Measurements from ENCODE around the gene ACADL. TPM values are rescaled to one million over a fixed set of nuclear protein-coding genes. Genes with fewer than 3 reads are reported as not detected.

The ACADL gene
- total RNA-seq, 1 donor from 2014 or later, result 0.26 TPM

DNA sequence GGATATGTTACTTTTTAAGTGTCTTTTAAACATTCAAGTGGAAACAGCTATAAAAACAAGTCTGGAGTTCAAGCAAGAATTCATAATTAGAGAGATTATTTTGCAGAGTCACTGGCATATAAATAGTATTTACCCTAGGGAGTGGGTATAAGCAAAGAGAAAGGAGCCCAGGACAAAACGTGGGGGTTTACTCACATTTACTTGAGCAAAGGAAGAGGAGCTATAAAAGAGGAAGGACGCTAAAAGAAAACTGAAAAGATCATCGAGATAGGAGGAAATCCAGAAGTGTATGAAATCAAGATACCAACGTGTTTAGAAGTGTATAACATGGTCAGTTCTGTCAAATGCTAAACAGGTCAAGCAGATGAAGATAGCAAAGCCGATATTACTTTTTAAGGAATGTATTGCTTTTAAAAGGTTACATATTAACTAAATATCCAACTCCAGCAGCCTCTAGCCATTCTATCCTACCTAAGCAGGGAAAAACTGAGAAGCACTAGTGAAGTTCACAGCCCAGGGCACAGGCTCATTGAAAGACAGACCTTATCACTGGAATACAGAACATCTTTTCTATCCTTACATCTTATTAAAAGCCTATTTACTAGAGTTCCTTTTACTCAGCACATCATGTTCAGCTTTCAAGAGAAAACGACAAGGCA lies 62.7 kb downstream of the ACADL start:
- FAIRE-seq (no peak), DNase-seq (ENCODE audit: low read depth) (no peak)
- TF ChIP-seq, protein P1, sequence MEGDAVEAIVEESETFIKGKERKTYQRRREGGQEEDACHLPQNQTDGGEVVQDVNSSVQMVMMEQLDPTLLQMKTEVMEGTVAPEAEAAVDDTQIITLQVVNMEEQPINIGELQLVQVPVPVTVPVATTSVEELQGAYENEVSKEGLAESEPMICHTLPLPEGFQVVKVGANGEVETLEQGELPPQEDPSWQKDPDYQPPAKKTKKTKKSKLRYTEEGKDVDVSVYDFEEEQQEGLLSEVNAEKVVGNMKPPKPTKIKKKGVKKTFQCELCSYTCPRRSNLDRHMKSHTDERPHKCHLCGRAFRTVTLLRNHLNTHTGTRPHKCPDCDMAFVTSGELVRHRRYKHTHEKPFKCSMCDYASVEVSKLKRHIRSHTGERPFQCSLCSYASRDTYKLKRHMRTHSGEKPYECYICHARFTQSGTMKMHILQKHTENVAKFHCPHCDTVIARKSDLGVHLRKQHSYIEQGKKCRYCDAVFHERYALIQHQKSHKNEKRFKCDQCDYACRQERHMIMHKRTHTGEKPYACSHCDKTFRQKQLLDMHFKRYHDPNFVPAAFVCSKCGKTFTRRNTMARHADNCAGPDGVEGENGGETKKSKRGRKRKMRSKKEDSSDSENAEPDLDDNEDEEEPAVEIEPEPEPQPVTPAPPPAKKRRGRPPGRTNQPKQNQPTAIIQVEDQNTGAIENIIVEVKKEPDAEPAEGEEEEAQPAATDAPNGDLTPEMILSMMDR (IDR thresholded peaks at IDR 0.05; ENCODE audit: insufficient read depth, low read length, severe bottlenecking), result no peak
- H3K4me3 ChIP-seq (ENCODE audit: low read depth, low read length), result no peak overlapping the region
- no peaks in the 10 kb centered on the region for H3K36me3 ChIP-seq (ENCODE audit: control insufficient read depth, insufficient read depth, low read length)
- H3K27me3 ChIP-seq (ENCODE audit: control insufficient read depth, insufficient read depth, low read length), result no peaks in the 10 kb centered on the region

DNA sequence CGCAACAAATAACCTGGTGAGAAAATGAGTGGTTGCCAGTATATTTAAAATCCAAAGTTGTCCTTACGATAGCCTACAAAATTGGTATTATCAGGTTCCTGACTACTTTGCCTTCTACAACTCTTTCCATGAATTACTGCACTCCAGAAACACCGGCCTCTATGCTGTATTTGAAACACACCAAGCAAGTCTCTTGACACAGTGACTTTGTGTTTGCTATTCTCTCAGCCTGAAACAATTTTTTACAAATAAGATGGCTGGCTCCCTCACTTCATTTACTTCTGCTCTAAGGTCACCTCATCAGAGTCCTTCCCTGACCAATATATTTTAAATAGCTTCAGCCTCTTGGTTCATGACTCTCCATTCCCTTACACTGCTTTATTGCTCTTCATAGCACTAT lies 66.2 kb downstream of the ACADL start:
- DNase-seq (ENCODE audit: low read depth) (no peak), FAIRE-seq (no peak)
- Histone ChIP-seq H3K27me3 (ENCODE audit: control insufficient read depth, insufficient read depth, low read length) (no peaks in the 10 kb centered on the region), H3K4me3 (ENCODE audit: low read depth, low read length) (no peak overlapping the region), H3K36me3 (ENCODE audit: control insufficient read depth, insufficient read depth, low read length) (no peaks in the 10 kb centered on the region)
- TF ChIP-seq, protein P1 (IDR thresholded peaks at IDR 0.05; ENCODE audit: insufficient read depth, low read length, severe bottlenecking), result no peak

DNA sequence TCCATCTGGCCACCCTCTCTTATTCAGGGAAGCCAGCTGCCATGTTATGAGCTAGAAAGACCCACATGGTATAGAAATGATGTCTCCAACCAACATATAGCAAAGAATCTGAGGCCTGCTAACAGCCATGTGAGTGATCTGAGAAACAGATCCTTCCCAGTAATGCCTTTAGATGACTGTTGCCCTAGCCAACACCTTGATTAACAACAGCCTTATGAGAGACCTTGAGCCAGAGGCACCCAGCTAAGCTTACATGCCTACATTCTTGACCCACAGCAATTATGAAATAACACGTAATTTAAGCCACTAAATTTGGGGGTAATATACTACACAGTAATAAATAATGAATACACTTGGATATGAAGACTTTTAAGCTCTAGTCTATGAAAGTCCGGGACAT lies 67.0 kb downstream of the ACADL start:
- peaks cover 1% of the 10 kb centered on the region for H3K36me3 ChIP-seq (ENCODE audit: control insufficient read depth, insufficient read depth, low read length)
- FAIRE-seq (no peak), DNase-seq (ENCODE audit: low read depth) (no peak)
- no peaks in the 10 kb centered on the region for H3K27me3 ChIP-seq (ENCODE audit: control insufficient read depth, insufficient read depth, low read length)
- TF ChIP-seq, protein P1 (IDR thresholded peaks at IDR 0.05; ENCODE audit: insufficient read depth, low read length, severe bottlenecking), result no peak
- no peak overlapping the region for H3K4me3 ChIP-seq (ENCODE audit: low read depth, low read length)

DNA sequence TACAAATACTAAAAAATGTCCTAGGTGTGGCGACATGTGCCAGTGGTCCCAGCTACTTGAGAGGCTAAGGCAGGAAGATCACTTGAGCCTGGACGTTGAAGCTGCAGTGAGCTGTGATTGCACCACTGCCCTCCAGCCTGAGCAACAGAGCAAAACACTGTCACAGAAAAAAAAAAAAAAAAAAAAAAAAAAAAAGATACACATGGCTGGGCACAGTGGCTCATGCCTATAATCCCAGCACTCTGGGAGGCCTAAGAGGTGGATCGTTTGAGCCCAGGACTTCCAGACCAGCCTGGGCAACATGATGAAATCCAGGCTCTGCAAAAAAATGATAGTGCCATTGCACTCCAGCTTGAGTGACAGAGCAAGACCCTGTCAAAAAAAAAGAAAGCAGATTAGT lies 67.7 kb downstream of the ACADL start:
- H3K4me3 ChIP-seq (ENCODE audit: low read depth, low read length), result no peak overlapping the region
- peaks cover 1% of the 10 kb centered on the region for H3K36me3 ChIP-seq (ENCODE audit: control insufficient read depth, insufficient read depth, low read length)
- TF ChIP-seq, protein P1 (IDR thresholded peaks at IDR 0.05; ENCODE audit: insufficient read depth, low read length, severe bottlenecking), result no peak
- FAIRE-seq (no peak), DNase-seq (ENCODE audit: low read depth) (no peak)
- H3K27me3 ChIP-seq (ENCODE audit: control insufficient read depth, insufficient read depth, low read length), result no peaks in the 10 kb centered on the region

DNA sequence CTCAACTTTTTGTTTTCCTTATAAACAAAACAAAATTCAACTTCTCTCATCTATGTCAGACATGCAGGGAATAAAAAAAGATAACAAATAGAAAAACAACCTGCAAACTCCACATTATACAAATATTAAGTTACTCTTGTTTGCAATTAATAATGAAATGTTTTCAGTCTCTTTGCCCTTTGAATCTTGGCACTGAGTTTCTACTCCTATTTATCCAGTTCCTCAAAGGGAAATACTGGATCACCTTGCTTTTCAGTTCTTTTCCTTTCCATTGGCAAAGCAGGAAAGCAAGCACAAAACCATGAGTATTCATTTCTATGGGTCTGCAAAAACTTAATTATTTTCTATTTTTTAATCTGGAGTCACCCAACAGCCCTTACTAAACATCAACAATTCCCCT lies 77.6 kb downstream of the ACADL start:
- peaks cover 3% of the 10 kb centered on the region for H3K36me3 ChIP-seq (ENCODE audit: control insufficient read depth, insufficient read depth, low read length)
- H3K4me3 ChIP-seq (ENCODE audit: low read depth, low read length), result no peak overlapping the region
- FAIRE-seq (no peak), DNase-seq (ENCODE audit: low read depth) (no peak)
- TF ChIP-seq, protein P1 (IDR thresholded peaks at IDR 0.05; ENCODE audit: insufficient read depth, low read length, severe bottlenecking), result no peak
- H3K27me3 ChIP-seq (ENCODE audit: control insufficient read depth, insufficient read depth, low read length), result no peaks in the 10 kb centered on the region

Other genes with a start within 250 kb of the ACADL start
- 121 and 130 TPM in 2 replicates for gene RPE, start 222.8 kb downstream of the ACADL start, total RNA-seq
- 8.7 and 10.2 TPM in 2 replicates for gene KANSL1L, start 54.0 kb downstream of the ACADL start, total RNA-seq
- not detected in 2 replicates for gene MYL1, start 89.7 kb upstream of the ACADL start, total RNA-seq

Measured in bronchial epithelial cell (primary cell).